ENCODE measurements around the gene SDR9C7. TPM values are rescaled to one million over a fixed set of nuclear protein-coding genes. Genes with fewer than 3 reads are reported as not detected.
"Not testable (repeated sequence)": the region's sequence is repeated elsewhere in the genome, so short reads cannot be mapped to it uniquely, and the experiment has no call there.

The SDR9C7 gene
- polyA plus RNA-seq, 5 donors = 0.09 to 0.24 (median 0.17) TPM; not detected in 1

GRCh38 chr12:56954057-56954957 lies 20.1 kb upstream of the SDR9C7 start:
- no peak for DNase-seq

- no peak for DNase-seq
Measured at GRCh38 chr12:56953314-56953713, 19.1 kb upstream of the SDR9C7 start.

- DNase-seq = no peak
Measured at GRCh38 chr12:56951582-56952339, 17.6 kb upstream of the SDR9C7 start.

GRCh38 chr12:56948881-56949280 lies 14.7 kb upstream of the SDR9C7 start:
- DNase-seq = no peak

GRCh38 chr12:56948457-56948777 lies 14.2 kb upstream of the SDR9C7 start:
- DNase-seq = no peak

- no peak for DNase-seq
Measured at GRCh38 chr12:56947633-56948456, 13.6 kb upstream of the SDR9C7 start.

- DNase-seq = no peak
Measured at GRCh38 chr12:56943878-56944277, 9.7 kb upstream of the SDR9C7 start.

GRCh38 chr12:56943374-56943773 lies 9.2 kb upstream of the SDR9C7 start:
- DNase-seq = not testable (repeated sequence)

GRCh38 chr12:56941299-56942017 lies 7.2 kb upstream of the SDR9C7 start:
- no peak for DNase-seq

GRCh38 chr12:56940942-56941298 lies 6.7 kb upstream of the SDR9C7 start:
- DNase-seq = not testable (repeated sequence)

- no peak for DNase-seq
Measured at GRCh38 chr12:56935752-56936151, 1.5 kb upstream of the SDR9C7 start.

GRCh38 chr12:56935157-56935556 lies 949 bp upstream of the SDR9C7 start:
- DNase-seq = no peak

- no peak for DNase-seq
Measured at GRCh38 chr12:56932867-56933266, 1.3 kb downstream of the SDR9C7 start.

- DNase-seq = no peak
Measured at GRCh38 chr12:56932146-56932545, 2.1 kb downstream of the SDR9C7 start.

GRCh38 chr12:56931474-56931978 lies 2.7 kb downstream of the SDR9C7 start:
- DNase-seq = peak; percentile 41 to 50

- no peak for DNase-seq
Measured at GRCh38 chr12:56930241-56930640, 4.0 kb downstream of the SDR9C7 start.

GRCh38 chr12:56929780-56930179 lies 4.4 kb downstream of the SDR9C7 start:
- DNase-seq = no peak

- DNase-seq = no peak
Measured at GRCh38 chr12:56928262-56928661, 5.9 kb downstream of the SDR9C7 start.

GRCh38 chr12:56927281-56927680 lies 6.9 kb downstream of the SDR9C7 start:
- no peak for DNase-seq

GRCh38 chr12:56922031-56922430 lies 12.2 kb downstream of the SDR9C7 start:
- DNase-seq = no peak

GRCh38 chr12:56921346-56921745 lies 12.9 kb downstream of the SDR9C7 start:
- DNase-seq = no peak
